GDM1 (cell line): Measurements from ENCODE around the gene NABP1.
A peak's percentile ranks its signal among the peaks of the same experiment; 100 is the strongest.

Experiments used
- DNase-seq: peaks from one replicate; lab custom pipeline; 2025; lab: John Stamatoyannopoulos, UW

Gene NABP1

DNA sequence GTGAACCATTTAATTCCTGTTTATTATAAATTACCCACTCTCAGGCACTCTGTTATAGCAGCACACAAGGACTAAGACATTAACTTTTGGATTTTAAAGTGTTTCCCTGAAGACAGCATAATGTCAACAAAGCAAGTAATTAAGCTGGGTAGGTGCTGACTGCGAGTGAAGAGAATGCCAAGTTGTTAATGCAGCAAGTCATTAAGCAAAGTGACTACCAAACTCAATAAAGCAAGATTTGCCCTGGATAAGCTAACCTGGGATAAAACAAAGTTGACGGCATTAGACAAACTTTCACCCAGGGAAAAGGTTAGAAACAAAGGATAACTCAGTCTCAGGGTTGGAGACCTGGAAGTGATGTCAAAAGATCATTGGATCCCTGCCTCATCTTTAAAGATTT, 28.4 kb upstream of the NABP1 start:
- no peak for DNase-seq

DNA sequence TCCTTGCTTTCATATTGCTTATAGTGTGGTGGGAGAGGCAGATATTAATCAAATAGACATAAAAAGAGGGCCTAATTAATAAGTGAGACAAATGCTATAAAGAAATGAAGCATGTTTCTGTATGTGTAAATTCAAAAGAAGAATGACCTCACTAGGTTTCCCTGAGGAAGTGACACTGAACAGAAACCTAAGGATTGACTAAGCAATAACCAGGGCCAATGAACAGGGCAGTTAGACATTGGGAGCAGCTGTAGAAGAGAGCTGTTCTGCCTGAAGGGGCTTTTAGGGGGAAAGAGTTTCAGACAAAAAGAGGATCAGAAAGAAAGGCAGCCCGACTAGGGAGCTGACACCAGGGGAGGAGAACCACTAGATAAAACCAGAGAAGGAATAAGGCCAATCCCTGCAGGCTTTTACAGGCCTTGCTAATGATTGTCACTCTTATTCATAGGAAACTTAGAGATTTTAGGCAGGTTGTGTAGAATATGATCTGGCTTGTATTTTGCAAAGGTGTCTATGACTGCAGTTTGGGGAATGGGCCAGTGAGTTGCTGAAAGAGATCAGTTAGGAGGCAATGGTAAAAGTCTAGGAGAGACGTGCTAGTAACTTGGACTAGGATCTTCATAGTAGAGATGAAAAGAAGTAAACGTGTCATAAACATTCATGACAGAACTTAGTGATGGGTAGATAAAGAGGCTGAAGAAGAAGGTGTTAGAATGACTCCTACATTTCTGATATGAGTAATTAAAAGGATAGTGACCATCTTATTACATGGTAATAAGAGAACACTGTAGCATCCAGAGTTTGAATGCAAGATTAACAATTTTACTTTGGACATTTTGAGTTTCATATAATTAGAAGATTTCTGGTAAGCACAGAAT, 26.8 kb upstream of the NABP1 start:
- no peak for DNase-seq

DNA sequence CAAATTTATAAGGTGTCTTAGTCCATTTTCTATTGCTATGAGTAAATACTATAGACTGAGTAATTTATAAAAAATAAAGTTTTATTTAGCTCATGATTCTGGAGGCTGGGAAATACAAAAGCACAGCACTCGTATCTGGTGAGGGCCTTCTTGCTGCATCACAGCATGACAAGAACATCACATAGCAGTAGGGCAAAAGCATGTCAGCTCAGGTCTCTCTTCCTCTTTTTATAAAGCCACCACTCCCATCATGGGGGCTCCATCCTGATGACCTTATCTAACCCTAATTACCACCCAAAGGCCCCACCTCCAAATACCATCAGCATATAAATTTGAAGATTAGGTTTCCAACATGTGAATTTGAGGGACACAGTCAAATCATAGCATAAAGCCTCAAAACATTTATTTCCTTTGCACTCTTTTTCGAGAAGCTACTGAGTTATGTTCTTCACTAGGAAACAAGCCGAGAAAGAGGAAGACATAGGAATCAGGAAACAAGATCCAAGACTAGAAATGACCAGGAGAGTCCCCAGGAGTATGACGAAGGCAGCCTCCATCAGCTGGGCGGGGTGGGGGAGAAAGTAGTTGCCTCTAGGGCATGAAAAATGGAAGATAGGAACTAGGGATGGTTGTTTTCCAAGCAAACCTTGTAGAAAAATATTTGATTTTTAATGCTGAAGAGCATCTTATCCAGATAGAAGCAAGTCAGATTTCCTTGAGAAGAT, 24.1 kb upstream of the NABP1 start:
- no peak for DNase-seq

DNA sequence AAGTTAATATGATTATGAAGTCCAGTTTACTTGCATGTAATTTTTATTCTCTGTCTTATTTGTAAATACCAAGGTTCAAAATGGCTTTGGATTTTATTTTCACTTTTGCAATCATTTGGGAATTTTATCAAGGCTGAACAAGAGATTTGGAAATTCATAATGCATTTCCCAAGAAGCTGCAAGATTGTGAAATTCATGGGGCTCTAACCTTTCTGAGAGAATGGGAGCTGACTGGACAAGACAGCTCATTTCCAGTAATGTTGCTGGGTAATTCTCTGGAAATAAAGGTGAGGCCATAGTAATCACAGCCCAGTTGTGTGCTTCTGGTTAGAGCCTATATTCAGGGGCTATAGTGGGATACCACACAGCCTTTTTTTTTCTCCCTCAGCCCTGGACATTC, 21.5 kb upstream of the NABP1 start:
- no peak for DNase-seq

DNA sequence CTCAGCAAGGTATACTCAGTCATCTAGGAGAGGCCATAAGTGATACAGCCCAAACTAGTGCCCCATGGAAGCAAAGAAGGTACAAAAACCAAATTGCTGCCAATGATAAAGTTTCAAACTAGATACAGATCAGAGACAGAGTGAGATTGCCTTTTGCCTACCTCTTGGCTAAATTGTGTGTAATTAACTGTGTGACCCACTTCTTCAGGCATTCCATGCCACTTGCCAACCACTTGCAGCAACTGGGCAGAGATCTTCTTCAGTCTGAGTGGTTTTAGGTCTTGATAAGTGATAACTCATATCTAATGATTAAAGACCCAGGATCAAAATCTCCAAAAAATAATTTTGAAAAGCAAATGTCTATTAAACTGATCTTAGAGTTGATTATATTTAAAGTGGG, 21.1 kb upstream of the NABP1 start:
- no peak for DNase-seq

DNA sequence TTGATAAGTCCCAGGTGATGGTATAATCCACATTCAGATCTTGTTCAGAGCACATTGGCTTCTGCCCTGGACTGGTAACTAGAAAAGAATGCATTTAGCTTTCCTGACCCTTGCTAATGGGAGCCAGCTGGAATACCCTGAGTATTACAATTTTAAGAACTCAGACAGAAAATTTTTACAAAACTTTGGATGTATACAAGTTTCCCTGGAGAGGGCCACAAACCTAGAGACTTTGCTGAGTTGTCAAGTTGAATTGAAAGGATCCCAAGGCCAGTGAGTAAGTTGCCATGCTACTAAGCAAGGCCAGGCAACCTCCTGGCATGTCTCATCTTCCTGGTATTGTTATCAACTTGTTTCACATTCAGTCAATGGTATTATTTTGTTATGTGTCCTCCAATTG, 20.0 kb upstream of the NABP1 start:
- DNase-seq, result no peak

DNA sequence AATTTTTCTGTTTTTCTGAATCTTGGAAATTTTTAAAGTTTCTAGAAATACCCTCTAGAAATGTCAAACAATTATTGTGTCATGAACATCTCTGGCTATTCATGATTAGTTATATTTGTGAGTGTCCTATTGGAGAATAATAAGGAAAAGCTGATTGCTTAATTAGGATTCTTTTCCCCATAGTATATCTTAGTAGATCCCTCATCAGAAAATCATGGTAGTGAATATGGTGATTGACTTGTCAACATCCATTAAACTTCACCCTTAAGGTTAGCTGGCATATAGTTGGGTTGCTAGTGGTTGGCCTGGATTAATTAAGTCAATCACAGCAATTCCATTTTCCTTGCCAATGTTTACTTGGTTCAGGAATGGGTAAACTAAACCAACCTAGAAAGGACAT, 18.7 kb upstream of the NABP1 start:
- no peak for DNase-seq

DNA sequence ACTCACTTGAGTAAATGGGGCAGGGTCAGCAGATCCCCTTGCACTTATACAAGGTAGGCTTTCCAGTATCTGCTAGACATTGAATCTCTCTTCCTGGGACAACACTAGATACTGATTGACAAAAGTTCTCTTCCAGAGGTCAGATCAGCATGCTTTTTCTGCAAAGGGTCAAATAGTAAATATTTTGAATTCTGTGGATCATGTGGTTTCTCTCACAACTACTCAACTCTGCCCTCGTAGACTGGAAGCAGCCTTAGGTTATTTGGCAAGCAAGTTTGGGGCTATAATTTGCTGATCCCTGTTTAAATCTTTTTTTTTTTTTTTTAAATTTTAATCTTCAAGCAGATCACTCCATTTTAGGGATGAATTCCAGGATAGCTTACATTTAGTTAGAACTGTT, 17.4 kb upstream of the NABP1 start:
- no peak for DNase-seq

DNA sequence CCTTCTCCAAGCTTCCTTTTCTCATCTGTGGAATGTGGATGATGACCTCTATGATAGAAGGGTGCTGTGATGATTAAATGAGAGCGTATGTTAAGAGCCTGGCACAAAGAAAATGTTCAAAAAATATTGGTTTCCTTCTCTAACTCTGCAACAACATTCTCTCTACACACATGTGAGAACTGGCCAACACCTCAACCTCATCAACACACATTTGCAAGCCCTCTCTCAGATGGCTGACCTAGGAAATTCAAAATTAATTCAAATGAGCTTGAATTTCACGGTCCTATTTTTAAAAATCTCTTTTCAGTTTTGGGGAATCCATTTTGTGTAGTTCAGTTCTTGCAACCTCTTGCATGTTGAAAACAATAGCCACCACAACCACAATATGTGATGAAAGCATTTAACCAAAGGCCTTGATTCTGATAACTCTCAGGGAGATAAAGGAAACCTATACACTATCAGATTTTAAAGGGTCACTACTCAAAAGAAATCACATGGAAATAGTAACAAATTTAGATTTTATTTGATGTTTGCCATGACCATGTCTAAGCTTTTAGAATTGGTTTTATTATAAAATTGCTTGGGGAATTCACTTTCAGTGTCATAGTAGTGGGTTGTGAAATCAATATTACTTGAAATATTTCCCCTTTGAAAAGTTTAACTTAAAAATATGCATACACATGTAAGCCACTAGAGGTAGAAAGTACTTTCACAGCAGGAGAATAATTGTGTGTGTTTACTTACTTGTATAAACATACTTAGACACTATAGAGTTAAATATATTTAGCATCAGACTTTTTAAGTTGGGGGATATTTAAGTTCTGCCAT, 16.6 kb upstream of the NABP1 start:
- DNase-seq, result no peak

DNA sequence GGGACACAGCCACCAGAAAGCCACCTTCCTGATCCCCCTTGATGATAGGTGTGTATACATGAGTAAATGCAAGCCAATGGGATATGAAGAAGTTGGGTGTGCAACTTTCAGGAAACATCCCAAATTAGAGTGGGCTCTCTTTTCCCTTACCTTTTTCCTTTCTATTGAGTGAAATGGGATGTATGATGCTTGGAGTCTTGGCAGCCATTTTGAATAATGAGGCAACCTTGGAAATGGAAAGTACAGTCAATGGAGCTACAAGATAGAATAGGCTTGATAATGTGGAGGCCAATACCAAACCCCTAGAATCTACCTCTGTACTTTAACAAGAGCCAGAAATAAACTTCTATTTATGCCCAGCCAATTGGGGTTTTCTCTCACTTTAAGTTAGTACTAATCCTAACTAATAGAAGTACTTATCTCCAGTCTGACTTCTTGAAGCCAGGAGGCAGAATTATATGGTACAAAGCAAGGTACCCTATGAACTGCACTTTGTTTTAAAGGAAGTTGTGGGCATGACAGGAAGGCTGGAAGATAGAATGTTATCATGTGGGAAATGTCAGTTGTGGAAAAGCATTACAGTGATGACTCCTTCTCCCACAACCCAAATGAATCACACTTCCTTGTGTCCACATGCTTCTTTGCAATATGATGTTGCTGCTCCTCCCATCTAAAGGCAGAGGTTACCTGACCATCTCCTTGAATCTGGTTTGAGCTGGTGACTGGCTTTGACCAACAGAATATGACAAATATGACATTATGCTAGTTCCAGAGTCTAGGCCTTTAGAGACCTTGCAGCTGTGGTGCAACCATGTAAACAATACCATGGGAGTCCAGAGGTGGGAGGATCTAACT, 12.9 kb upstream of the NABP1 start:
- DNase-seq, result peak; percentile 81

DNA sequence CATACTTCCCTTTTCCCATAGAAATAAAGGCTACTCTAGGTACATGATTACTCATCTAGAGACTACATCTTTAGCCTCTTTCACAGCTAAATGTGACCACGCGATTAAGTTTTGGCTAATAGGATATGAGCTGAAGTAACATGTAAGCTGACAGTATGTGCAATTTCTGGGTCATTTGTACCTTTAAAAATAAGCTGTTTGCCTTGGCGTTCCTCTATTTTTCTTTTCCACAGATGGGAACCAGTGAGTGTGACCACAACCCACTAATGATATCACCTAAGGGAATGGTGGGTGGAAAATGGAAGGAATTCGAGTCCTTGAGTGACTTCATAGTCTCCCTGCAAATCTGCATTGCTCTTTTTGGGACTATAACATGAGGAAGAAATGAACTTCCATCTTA, 11.7 kb upstream of the NABP1 start:
- no peak for DNase-seq

DNA sequence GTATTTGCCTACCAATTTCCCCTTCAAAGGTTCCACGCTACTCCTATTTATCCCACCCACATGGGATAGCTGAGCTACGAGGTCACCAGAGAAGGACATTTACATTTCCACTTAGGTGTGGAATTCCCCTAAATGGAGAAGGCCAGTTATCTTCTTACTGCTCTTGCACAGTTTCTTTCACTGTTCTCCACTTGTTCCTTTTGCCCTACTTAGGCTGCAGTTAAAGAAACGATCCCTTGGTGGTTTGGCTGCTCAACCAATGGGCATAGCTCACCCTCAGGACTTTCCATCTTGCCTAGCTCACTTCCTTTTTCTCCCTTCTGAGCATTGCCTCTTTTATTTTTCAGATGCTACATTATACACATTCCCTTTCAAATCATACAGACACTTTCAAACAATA, 11.2 kb upstream of the NABP1 start:
- peak; percentile 47 for DNase-seq

DNA sequence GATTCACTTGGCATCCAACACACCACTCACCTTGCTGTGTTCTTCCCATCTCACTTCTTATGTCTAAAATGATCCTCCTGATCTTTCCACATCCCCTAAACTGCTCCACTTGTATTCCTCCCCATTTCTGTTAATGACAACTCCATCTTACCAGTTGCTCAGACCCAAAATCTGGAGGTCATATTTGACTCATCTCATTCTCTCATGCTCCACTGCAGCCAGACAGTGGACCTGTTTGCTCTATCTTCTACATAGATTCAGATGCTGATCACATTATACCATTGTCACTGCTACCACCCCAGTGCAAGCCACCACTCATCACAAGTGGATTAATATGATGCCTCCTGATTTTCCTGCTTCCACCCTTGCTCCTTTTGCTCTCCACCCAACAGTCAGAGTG, 7.9 kb upstream of the NABP1 start:
- no peak for DNase-seq

DNA sequence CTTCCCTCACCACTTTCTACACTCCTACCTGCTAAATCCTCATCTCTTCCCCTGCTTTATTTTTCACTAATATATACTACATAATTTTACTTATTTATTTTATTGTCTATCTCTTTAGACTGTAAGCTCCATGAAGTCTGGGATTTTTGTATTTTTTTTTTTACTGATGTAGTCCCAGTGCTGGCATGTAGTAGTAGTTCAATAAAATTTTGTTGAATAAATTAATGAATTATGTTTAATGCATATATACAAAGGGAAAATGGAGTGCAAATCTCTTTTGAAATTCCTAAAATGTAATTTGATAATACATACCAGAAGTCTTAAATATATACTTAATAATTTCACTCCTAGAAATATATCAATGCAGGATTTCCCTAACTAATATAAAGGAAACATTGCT, 7.1 kb upstream of the NABP1 start:
- DNase-seq, result no peak

DNA sequence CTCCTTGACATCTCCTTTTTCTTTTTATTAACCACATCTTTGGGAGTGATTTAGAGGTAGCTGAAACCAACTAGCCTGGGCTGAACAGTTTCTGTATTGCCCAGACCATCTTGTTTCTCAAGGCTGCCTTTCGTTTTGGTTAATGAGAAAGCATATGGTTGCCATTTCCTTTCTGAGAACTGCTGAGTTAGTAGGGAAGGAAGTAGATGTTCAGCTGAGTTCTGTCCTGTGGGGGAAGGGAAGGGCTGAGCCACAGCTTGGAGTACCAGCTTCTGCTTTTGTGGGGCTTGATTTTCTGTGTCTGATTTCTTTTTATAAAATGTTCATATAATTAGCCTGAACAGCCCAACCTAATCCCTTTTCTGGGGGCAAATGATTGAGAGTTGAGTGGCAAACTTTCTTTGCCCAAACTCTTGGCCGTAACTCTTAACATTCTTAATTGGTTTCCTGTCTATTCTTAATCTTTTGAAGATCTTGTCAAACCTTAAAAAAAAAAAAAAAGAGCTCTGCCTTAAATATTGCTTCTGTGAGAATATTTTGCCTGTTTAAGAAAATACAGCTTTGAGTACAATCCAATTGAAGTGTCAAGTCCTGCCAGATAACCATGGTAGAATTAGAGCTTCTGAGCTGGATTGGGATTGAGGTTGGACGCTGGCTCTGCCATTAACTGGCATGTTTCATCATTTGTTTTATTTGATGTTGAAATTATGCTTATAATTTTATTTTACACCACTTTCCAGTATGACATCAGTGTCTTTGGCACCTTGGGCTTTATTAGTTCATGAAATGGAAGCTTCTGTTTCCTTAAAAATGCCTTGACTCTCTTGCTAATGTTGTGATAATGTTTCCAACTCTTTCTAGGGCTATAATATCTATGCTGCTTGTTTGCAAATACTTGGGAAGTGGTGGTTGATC, 1.9 kb upstream of the NABP1 start:
- peak; percentile 91 for DNase-seq

DNA sequence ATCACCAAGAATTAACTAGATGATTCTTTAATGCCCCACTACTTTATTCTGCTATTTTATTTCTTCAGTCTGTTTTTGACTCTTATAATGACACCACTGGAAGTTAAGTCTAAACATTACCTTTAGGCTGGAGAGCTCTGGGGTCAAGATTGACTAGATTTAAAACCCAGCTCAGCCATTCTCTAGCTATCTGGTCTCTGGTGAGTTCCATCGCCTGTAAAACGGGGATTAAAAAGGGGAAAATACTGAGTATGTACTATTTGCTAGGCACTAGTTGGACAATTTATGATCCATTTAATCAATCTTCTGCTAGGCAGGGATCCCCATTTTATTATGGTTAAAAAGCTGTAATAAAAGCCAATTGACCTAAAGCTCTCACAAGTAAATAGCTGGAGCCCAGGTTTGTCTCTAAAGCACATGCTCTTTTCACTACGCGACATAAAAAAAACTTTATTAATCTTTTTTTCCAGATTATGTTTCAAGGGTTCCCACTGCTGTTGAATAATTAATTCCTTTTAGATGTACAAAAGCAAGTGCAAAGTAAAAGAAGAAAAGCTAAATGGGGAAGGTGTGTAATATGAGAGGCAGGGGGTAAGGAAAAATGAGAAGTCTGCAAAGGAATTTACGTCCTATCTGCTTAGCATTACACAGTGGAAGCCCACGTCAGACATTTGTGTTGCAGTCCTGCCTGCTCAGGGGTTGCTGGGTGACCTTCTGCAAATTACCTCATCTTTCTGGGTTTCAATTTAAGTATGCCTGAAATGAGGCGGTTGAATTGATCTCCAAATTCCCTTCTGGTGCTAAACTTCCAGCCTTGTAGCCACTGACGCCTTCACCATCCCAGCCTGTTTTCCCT, 918 bp upstream of the NABP1 start:
- peak; percentile 34 for DNase-seq

DNA sequence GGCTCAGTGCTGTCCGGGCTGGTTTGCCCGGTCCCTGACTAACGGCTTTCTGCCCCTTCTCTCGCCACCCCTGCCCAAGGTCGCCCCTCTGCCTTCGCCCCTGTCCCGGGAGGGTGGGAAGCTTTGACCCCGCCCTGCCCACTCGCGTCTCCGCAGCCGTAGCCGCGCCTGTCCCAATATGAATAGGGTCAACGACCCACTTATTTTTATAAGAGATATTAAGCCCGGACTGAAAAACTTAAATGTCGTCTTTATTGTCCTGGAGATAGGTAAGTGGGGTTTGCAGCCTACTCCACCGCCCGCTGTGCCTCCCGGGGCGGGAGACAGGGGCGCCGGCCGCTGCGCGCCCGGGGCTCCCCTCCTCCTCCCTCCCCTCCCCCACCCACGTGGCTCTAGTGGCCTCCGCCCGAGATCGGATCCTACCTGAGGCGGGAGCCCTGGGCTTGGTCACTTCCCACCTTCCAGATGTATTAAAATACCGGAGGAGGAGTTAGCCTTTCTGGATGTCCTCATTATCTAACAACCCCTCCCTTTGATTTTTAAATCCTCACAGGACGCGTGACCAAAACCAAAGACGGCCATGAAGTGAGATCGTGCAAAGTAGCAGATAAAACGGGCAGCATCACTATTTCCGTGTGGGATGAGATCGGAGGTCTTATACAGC, 633 bp downstream of the NABP1 start:
- DNase-seq, result peak; percentile 25

DNA sequence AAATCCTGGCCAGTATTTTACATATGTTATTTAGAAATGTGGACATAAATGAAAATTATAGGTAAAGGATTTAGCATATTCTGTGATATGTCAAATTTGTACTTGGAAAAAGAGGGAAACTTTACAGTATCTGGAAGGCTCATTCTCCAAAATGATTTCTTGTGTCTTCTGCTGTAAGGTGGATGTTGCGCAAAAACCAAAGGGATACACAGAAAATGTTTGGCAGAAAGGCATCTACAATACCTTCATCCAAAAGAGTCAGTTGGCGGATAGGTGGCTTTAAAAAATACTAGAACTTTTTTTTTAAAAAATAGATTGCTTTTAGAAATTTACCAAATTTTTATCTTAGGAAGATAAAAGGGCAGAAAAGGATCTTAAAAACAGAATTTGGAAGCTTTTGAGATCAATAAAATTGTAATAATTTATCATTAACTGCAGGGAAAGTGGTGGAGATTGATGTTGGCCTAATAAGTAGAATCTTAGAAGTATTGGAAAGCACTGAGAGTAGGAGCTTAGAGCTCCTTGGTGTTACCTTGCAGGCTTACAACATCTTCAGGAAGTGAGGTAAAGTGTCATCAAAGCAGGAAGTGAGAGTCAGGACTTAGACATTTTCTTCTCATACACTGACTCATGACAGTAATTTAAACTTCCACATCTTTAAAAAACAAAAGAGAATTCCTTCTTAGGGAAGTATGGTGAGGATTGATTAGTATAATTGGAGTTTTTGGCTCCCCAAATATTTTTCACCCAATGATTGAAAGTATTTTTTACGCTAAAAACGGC, 2.1 kb downstream of the NABP1 start:
- DNase-seq, result no peak
